HFF-Myc (cell line): ENCODE data around the gene SLC37A1.

Source experiments
- DNase-seq: peaks from one replicate; pipeline ENCODE4 v3.0.0-alpha.2; 2011; ENCODE audit warnings: low read depth; ENCODE audit errors: extremely low read depth
- H3K4me3 ChIP-seq: replicated peaks from 2 replicates; pipeline ENCODE4 v1.5.1; 2011; ENCODE audit warnings: low read depth, mild to moderate bottlenecking, control low read depth, low read length
- TF ChIP-seq, protein P1 (sequence below): IDR thresholded peaks from 2 replicates; pipeline ENCODE4 v1.5.1; 2012; ENCODE audit warnings: mild to moderate bottlenecking, low read depth, low read length, control low read depth; ENCODE audit errors: missing control alignments

Gene SLC37A1

DNA sequence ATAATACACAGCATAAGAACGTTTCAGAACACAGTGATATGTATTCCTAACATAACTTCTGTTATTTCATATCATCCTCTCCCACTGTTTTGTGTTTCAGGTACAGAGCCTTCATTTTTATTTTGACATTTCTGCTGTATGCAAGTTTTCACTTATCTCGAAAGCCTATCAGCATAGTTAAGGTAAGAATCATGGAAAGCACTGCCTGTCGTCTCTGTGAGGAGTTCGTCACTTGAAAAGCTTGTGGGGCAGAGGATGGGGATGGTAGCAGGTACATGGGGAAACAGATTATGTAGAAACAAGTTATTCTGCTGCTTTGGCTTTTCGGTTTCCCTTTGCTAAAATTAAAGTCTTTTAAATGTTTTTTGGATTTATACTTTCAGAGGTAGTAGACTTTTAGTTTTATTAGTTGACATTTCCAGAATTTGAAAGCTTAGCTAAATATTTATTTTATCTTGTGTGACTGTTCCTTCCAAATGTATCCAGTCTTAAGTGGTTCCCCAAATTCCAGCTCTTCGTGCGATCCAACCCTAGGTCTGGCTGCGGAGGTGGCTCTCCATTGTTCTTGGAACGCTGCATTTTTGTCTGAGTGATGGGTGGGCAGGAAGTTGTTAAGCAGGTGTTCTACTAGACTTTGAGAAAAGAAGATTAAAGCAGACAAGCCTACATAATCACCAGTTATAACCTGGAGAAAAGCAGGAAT is 12.2 kb downstream of the SLC37A1 start:
- H3K4me3 ChIP-seq, result no peak overlapping the region
- TF ChIP-seq, protein P1, sequence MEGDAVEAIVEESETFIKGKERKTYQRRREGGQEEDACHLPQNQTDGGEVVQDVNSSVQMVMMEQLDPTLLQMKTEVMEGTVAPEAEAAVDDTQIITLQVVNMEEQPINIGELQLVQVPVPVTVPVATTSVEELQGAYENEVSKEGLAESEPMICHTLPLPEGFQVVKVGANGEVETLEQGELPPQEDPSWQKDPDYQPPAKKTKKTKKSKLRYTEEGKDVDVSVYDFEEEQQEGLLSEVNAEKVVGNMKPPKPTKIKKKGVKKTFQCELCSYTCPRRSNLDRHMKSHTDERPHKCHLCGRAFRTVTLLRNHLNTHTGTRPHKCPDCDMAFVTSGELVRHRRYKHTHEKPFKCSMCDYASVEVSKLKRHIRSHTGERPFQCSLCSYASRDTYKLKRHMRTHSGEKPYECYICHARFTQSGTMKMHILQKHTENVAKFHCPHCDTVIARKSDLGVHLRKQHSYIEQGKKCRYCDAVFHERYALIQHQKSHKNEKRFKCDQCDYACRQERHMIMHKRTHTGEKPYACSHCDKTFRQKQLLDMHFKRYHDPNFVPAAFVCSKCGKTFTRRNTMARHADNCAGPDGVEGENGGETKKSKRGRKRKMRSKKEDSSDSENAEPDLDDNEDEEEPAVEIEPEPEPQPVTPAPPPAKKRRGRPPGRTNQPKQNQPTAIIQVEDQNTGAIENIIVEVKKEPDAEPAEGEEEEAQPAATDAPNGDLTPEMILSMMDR, result no peak
- no peak for DNase-seq

- DNase-seq, result no peak
- TF ChIP-seq, protein P1, result no peak
- no peak overlapping the region for H3K4me3 ChIP-seq
Measured at GRCh38 chr21:42526379-42526727, 12.7 kb downstream of the SLC37A1 start.

- no peak for DNase-seq
- TF ChIP-seq, protein P1, result no peak
- no peak overlapping the region for H3K4me3 ChIP-seq
Measured at GRCh38 chr21:42527127-42527488, 13.5 kb downstream of the SLC37A1 start.

GRCh38 chr21:42527489-42528158 is 14.0 kb downstream of the SLC37A1 start:
- H3K4me3 ChIP-seq, result no peak overlapping the region
- TF ChIP-seq, protein P1, result no peak
- no peak for DNase-seq

GRCh38 chr21:42530167-42530518 is 16.5 kb downstream of the SLC37A1 start:
- H3K4me3 ChIP-seq, result no peak overlapping the region
- TF ChIP-seq, protein P1, result no peak
- DNase-seq, result no peak

DNA sequence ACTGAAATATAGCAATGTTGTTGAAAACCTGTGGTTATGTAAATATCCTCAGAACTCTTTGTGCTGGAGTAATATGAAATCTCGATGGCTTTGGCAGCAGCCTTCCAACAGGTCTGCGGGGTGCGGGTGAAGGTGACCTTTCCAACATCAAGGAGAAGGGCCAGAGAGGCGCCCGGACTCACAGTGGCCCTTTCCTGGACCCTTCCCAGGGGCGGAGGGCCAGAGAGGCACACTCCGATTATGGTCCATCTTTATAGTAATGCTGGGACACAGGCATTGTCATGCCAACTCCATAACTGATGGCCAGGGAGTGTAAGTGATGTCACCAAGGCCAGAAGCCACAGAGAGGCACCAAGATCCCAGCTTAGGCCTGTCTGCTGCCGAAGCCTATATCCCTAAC is 18.1 kb downstream of the SLC37A1 start:
- no peak overlapping the region for H3K4me3 ChIP-seq
- DNase-seq, result no peak
- TF ChIP-seq, protein P1, result no peak
